Nephron (organoid): ENCODE measurements around the gene KCTD16.

Experiments used
- H3K27ac Mint-ChIP-seq, 3 experiments: 2 replicates each; pipeline ENCODE4 v1.8.0; 2020; ENCODE audit warnings: mixed read lengths in 3 of 3, mild to moderate bottlenecking in 2 of 3, moderate library complexity in 1 of 3
- H3K27me3 Mint-ChIP-seq: 2 replicates; pipeline ENCODE4 v1.8.0; 2021; ENCODE audit warnings: low read depth, mild to moderate bottlenecking, moderate library complexity, mixed read lengths
- H3K36me3 Mint-ChIP-seq: 2 replicates; pipeline ENCODE4 v1.8.0; 2020; ENCODE audit warnings: low read depth, mixed read lengths
- H3K4me1 Mint-ChIP-seq: 2 replicates; pipeline ENCODE4 v1.8.0; 2020; ENCODE audit warnings: mixed read lengths
- H3K4me3 Mint-ChIP-seq, 3 experiments: 2 replicates each; pipeline ENCODE4 v1.8.0; 2020; ENCODE audit warnings: mild to moderate bottlenecking in 3 of 3, mixed read lengths in 3 of 3, moderate library complexity in 2 of 3
- H3K9me3 Mint-ChIP-seq: 2 replicates; pipeline ENCODE4 v1.8.0; 2020; ENCODE audit warnings: mixed read lengths
- TF ChIP-seq, protein P1 (sequence below), 3 experiments: fragments of 200-600 bp; sonication (generic); IDR thresholded peaks; one replicate each; pipeline ENCODE4 v1.5.0; 2021; ENCODE audit warnings: antibody characterized with exemption in 3 of 3; ENCODE audit not compliant: unreplicated experiment in 3 of 3

KCTD16 gene

DNA sequence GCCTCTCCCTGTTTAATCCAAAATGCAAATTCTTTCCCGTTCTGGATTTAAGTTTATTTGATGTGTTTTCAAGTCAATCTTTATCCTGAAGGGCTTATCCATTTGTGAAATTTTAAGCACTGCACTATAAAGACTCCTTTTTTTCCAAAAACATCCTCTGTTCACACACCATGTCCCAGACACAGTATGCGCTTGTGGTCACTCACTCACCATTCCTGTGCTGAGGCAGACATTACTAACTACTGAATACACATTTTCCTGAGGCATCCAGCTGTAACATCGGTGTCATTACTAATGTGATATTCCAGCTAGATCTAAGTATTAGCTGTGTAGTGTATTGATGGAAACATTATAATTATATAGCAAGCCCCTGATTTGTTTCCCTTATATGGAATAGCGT is 298.4 kb downstream of the KCTD16 start:
- Mint-ChIP-seq H3K36me3 (no peaks in the 10 kb centered on the region), H3K27ac (peak overlapping the region; percentile 31 to 86 (median 80)), H3K4me1 (peaks cover 13% of the 10 kb centered on the region), H3K9me3 (no peaks in the 10 kb centered on the region), H3K4me3 (no peak overlapping the region), H3K27me3 (peaks cover 4% of the 10 kb centered on the region)
- TF ChIP-seq, protein P1, sequence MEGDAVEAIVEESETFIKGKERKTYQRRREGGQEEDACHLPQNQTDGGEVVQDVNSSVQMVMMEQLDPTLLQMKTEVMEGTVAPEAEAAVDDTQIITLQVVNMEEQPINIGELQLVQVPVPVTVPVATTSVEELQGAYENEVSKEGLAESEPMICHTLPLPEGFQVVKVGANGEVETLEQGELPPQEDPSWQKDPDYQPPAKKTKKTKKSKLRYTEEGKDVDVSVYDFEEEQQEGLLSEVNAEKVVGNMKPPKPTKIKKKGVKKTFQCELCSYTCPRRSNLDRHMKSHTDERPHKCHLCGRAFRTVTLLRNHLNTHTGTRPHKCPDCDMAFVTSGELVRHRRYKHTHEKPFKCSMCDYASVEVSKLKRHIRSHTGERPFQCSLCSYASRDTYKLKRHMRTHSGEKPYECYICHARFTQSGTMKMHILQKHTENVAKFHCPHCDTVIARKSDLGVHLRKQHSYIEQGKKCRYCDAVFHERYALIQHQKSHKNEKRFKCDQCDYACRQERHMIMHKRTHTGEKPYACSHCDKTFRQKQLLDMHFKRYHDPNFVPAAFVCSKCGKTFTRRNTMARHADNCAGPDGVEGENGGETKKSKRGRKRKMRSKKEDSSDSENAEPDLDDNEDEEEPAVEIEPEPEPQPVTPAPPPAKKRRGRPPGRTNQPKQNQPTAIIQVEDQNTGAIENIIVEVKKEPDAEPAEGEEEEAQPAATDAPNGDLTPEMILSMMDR (IDR thresholded peaks at IDR 0.05; ENCODE audit: unreplicated experiment in 3 of 3) = no peak

DNA sequence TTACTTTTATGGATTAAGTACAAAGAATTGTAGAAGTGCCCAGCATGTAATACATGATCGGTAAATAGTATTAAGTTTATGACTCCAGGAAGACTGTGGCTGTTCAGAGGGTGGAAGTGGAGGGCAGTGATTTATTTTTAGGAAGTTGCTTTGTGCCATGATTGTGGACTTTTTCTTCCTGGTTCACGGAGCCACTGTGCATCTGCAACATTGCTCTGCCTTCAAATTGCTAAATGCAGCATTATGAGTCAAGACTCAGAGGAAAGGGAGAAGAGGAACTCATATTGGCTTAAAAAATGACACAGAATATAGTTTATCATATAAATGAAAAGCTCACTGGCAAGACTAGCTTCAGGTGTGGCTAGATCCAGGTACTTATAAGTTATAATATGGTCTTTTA is 301.5 kb downstream of the KCTD16 start:
- Mint-ChIP-seq H3K9me3 (no peaks in the 10 kb centered on the region), H3K27ac (no peak overlapping the region)

DNA sequence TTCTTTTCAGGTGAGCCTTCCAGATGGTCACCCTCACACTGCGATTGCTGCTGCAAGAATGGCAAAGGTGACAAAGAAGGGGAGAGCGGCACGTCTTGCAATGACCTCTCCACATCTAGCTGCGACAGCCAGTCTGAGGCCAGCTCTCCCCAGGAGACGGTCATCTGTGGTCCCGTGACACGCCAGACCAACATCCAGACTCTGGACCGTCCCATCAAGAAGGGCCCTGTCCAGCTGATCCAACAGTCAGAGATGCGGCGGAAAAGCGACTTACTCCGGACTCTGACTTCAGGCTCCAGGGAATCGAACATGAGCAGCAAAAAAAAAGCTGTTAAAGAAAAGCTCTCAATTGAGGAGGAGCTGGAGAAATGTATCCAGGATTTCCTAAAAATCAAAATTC is 303.0 kb downstream of the KCTD16 start:
- H3K27me3 Mint-ChIP-seq = peaks cover 4% of the 10 kb centered on the region
- H3K27ac Mint-ChIP-seq = no peak overlapping the region
- H3K36me3 Mint-ChIP-seq = no peaks in the 10 kb centered on the region
- H3K9me3 Mint-ChIP-seq = no peaks in the 10 kb centered on the region
- H3K4me1 Mint-ChIP-seq = peaks cover 7% of the 10 kb centered on the region
- H3K4me3 Mint-ChIP-seq = no peak overlapping the region
- TF ChIP-seq, protein P1 (IDR thresholded peaks at IDR 0.05; ENCODE audit: unreplicated experiment in 3 of 3) = no peak

More for the DNA sequence above, 301.5 kb downstream of the KCTD16 start:
- no peak overlapping the region for H3K4me3 Mint-ChIP-seq
- H3K27me3 Mint-ChIP-seq = peaks cover 4% of the 10 kb centered on the region
- TF ChIP-seq, protein P1 (IDR thresholded peaks at IDR 0.05; ENCODE audit: unreplicated experiment in 3 of 3) = no peak
- H3K4me1 Mint-ChIP-seq = peaks cover 13% of the 10 kb centered on the region
- no peaks in the 10 kb centered on the region for H3K36me3 Mint-ChIP-seq

DNA sequence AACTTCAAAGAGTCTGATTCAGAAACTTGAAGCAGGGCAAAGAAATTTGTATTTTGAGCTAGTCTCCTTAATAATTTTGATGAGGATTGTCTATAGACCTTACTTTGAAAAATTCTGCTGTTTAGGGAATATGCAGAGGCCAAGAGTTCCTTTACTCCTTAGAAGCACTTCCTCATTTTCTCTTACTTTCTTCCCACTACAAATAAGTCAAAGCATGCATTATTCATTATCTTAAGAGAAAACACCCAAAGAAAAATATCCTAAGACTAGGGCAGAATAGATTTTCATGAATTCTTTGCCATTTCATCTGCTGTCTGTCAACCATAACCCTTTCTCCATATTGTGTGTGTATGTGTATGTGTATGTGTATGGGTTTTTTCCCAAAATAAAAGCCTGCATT is 307.9 kb downstream of the KCTD16 start:
- H3K4me1 Mint-ChIP-seq = peaks cover 9% of the 10 kb centered on the region
- H3K4me3 Mint-ChIP-seq = no peak overlapping the region
- TF ChIP-seq, protein P1 (IDR thresholded peaks at IDR 0.05; ENCODE audit: unreplicated experiment in 3 of 3) = no peak
- no peak overlapping the region for H3K27ac Mint-ChIP-seq
- H3K9me3 Mint-ChIP-seq = no peaks in the 10 kb centered on the region
- no peaks in the 10 kb centered on the region for H3K36me3 Mint-ChIP-seq
- H3K27me3 Mint-ChIP-seq = no peaks in the 10 kb centered on the region

DNA sequence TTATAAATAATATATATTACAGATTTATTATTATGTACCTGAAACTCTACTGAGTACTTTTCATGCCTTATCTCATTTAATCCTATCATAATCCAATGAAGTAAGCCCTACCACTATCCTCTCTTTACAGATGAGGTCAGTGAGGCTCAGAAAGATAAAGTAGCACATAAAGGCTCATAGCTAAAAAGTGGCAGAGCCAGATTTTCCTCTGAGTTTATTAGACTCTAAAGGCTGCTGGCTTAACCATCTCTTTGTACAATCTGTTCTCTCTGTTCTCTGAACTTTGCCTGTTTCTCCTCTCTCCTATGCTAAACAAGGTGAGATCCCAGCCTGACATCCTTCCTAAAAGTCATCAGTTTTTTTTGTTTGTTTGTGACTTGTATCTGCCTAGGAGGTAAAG is 311.2 kb downstream of the KCTD16 start:
- Mint-ChIP-seq H3K27me3 (no peaks in the 10 kb centered on the region), H3K36me3 (no peaks in the 10 kb centered on the region)

More for the DNA sequence above, 311.2 kb downstream of the KCTD16 start:
- Mint-ChIP-seq H3K9me3 (no peaks in the 10 kb centered on the region), H3K4me3 (no peak overlapping the region), H3K4me1 (peaks cover 9% of the 10 kb centered on the region), H3K27ac (no peak overlapping the region)
- TF ChIP-seq, protein P1 (IDR thresholded peaks at IDR 0.05; ENCODE audit: unreplicated experiment in 3 of 3) = no peak
